Liver (tissue), 9 donors: Measurements from ENCODE around the gene UTS2R. TPM values are rescaled to one million over a fixed set of nuclear protein-coding genes. Genes with fewer than 3 reads are reported as not detected.

Experiments
- DNase-seq: peaks from one replicate; pipeline ENCODE4 v3.0.0-alpha.2; 2017; ENCODE audit warnings: low spot score
- H3K27ac ChIP-seq, 2 donors: one replicate each; pipeline ENCODE4 v1.7.0; 2013; ENCODE audit warnings: inconsistent platforms in 2 of 2, low read length in 2 of 2, control low read depth in 1 of 2, low read depth in 1 of 2, mild to moderate bottlenecking in 1 of 2
- H3K27me3 ChIP-seq, 4 donors: one replicate each; pipeline versions ENCODE4 v1.6.1 to v1.7.0; 2013; ENCODE audit warnings: low read length in 3 of 4, inconsistent platforms in 1 of 4, mild to moderate bottlenecking in 1 of 4, moderate library complexity in 1 of 4; ENCODE audit not compliant: control insufficient read depth in 4 of 4, insufficient read depth in 4 of 4
- H3K36me3 ChIP-seq, 4 donors: one replicate each; pipeline versions ENCODE4 v1.6.1 to v1.7.0; 2013; ENCODE audit warnings: low read length in 3 of 4, mild to moderate bottlenecking in 3 of 4, low read depth in 1 of 4, moderate library complexity in 1 of 4; ENCODE audit not compliant: control insufficient read depth in 4 of 4, insufficient read depth in 3 of 4
- H3K4me1 ChIP-seq, 4 donors: one replicate each; pipeline versions ENCODE4 v1.6.1 to v1.7.0; 2013; ENCODE audit warnings: low read length in 3 of 4, mild to moderate bottlenecking in 3 of 4, moderate library complexity in 1 of 4; ENCODE audit not compliant: control insufficient read depth in 4 of 4, insufficient read depth in 4 of 4
- H3K4me3 ChIP-seq, 3 donors: one replicate each; pipeline versions ENCODE4 v1.6.1 to v1.7.0; 2013; ENCODE audit warnings: low read length in 3 of 3, control low read depth in 1 of 3, low read depth in 1 of 3, mild to moderate bottlenecking in 1 of 3
- H3K9ac ChIP-seq, 2 donors: one replicate each; pipeline ENCODE4 v1.7.0; 2013; ENCODE audit warnings: low read length in 2 of 2, mild to moderate bottlenecking in 2 of 2, moderate library complexity in 2 of 2, control low read depth in 1 of 2, low read depth in 1 of 2
- H3K9me3 ChIP-seq, 4 donors: one replicate each; pipeline versions ENCODE4 v1.6.1 to v1.7.0; 2013; ENCODE audit warnings: low read length in 3 of 4; ENCODE audit not compliant: control insufficient read depth in 4 of 4
- EGR1 ChIP-seq, 2 donors: IDR thresholded peaks; 2 replicates each; pipeline ENCODE4 v1.6.1; 2016 to 2018; ENCODE audit warnings: antibody characterized with exemption in 2 of 2, low read depth in 2 of 2
- FOXA1 ChIP-seq: IDR thresholded peaks from 2 replicates; pipeline ENCODE4 v1.6.1; 2016; ENCODE audit warnings: antibody characterized with exemption
- FOXA2 ChIP-seq: IDR thresholded peaks from 2 replicates; pipeline ENCODE4 v1.6.1; 2016; ENCODE audit warnings: antibody characterized with exemption
- HNF4A ChIP-seq, 2 donors: conservative IDR thresholded peaks; 2 replicates each; pipeline ENCODE4 v1.6.1; 2016; ENCODE audit warnings: antibody characterized with exemption in 2 of 2, mild to moderate bottlenecking in 2 of 2
- HNF4G ChIP-seq: IDR thresholded peaks from 2 replicates; pipeline ENCODE4 v1.6.1; 2016; ENCODE audit warnings: antibody characterized with exemption
- JUND ChIP-seq, 2 donors: IDR thresholded peaks; 2 replicates each; pipeline ENCODE4 v1.6.1; 2016; ENCODE audit warnings: antibody characterized with exemption in 2 of 2
- NR2F2 ChIP-seq: IDR thresholded peaks from 2 replicates; pipeline ENCODE4 v1.6.1; 2016; ENCODE audit warnings: antibody characterized with exemption
- RAD21 ChIP-seq, 2 donors: IDR thresholded peaks; 2 replicates each; pipeline ENCODE4 v1.6.1; 2016; ENCODE audit warnings: antibody characterized with exemption in 2 of 2, mild to moderate bottlenecking in 2 of 2
- RXRA ChIP-seq, 2 donors: IDR thresholded peaks; 2 replicates each; pipeline ENCODE4 v1.6.1; 2017 to 2018; ENCODE audit warnings: antibody characterized with exemption in 2 of 2, mild to moderate bottlenecking in 1 of 2
- SP1 ChIP-seq: IDR thresholded peaks from 2 replicates; pipeline ENCODE4 v1.6.1; 2018; ENCODE audit warnings: antibody characterized with exemption, mild to moderate bottlenecking
- TAF1 ChIP-seq: conservative IDR thresholded peaks from 2 replicates; pipeline ENCODE4 v1.6.1; 2016; ENCODE audit warnings: antibody characterized with exemption, mild to moderate bottlenecking
- YY1 ChIP-seq: IDR thresholded peaks from 2 replicates; pipeline ENCODE4 v1.6.1; 2016; ENCODE audit warnings: antibody characterized with exemption, mild to moderate bottlenecking
- WGBS: extraction: QIAGEN DNeasy Blood & Tissue Kit; methylation state at CpG from one replicate; pipeline ENCODE4 v1.1.7; 2013; 5-methylcytosine and 5-hydroxymethylcytosine counted together
- polyA plus RNA-seq, 2 donors: library from polyadenylated mRNA; stranded (reverse) in 1 of 2; unstranded in 1 of 2; fragments of 200-250 nt in 1 of 2; fragments of >200 nt in 1 of 2; fragmentation: Nextera tagmentation in 1 of 2; extraction: Ambion mirVana in 1 of 2; gene quantifications; one replicate each; pipeline versions ENCODE4 v1.2.1 to v1.2.3, GENCODE V29; 2013 to 2015
- total RNA-seq, 2 donors: library from RNA; depleted of rRNA; stranded (reverse); fragments of >200 nt; gene quantifications; one replicate each; pipeline ENCODE4 v1.2.3, GENCODE V29; 2014
- TF ChIP-seq, protein P1 (sequence below): fragments of 150-350 bp; IDR thresholded peaks from 2 replicates; pipeline ENCODE4 v1.5.1; 2017; ENCODE audit warnings: improper control_type of control experiment, low read depth, low read length; ENCODE audit not compliant: missing input control
- TF ChIP-seq, protein P2 (sequence below): IDR thresholded peaks from 2 replicates; pipeline ENCODE4 v1.6.1; 2016; ENCODE audit warnings: antibody characterized with exemption
- TF ChIP-seq, protein P3 (sequence below): IDR thresholded peaks from 2 replicates; pipeline ENCODE4 v1.6.1; 2016; ENCODE audit warnings: antibody characterized with exemption, mild to moderate bottlenecking
- TF ChIP-seq, protein P4 (sequence below): IDR thresholded peaks from 2 replicates; pipeline ENCODE4 v1.6.1; 2016; ENCODE audit warnings: antibody characterized with exemption
- donor health status: healthy.
- donor health status: healthy.
- donor health status: healthy.
- donor health status: healthy.
- donor health status: healthy.

The UTS2R gene
- total and polyA plus RNA-seq, 4 donors = not detected

- Histone ChIP-seq H3K9me3 (no peaks in the 10 kb centered on the region), H3K4me3 (no peak overlapping the region), H3K4me1 (peaks cover 0 to 8% (median 4%) of the 10 kb centered on the region in 4 donors), H3K27me3 (no peaks in the 10 kb centered on the region), H3K36me3 (no peaks in the 10 kb centered on the region), H3K27ac (no peak overlapping the region), H3K9ac (no peak overlapping the region)
- WGBS = 85% methylated on average over 28 of the region's 28 CpGs
- TF ChIP-seq TAF1 (no peak), HNF4A (conservative IDR thresholded peaks at IDR 0.05) (no peak), SP1 (no peak), NR2F2 (no peak), JUND (IDR thresholded peaks at IDR 0.05) (no peak), YY1 (no peak), FOXA2 (no peak)
- TF ChIP-seq, protein P1, sequence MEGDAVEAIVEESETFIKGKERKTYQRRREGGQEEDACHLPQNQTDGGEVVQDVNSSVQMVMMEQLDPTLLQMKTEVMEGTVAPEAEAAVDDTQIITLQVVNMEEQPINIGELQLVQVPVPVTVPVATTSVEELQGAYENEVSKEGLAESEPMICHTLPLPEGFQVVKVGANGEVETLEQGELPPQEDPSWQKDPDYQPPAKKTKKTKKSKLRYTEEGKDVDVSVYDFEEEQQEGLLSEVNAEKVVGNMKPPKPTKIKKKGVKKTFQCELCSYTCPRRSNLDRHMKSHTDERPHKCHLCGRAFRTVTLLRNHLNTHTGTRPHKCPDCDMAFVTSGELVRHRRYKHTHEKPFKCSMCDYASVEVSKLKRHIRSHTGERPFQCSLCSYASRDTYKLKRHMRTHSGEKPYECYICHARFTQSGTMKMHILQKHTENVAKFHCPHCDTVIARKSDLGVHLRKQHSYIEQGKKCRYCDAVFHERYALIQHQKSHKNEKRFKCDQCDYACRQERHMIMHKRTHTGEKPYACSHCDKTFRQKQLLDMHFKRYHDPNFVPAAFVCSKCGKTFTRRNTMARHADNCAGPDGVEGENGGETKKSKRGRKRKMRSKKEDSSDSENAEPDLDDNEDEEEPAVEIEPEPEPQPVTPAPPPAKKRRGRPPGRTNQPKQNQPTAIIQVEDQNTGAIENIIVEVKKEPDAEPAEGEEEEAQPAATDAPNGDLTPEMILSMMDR = no peak
- DNase-seq = no peak
Observed at GRCh38 chr17:82342361-82343079, 29.0 kb upstream of the UTS2R start.

GRCh38 chr17:82343560-82343959 is 28.0 kb upstream of the UTS2R start:
- WGBS = 93% methylated on average over 5 of the region's 5 CpGs
- H3K27me3 ChIP-seq = no peaks in the 10 kb centered on the region
- H3K4me3 ChIP-seq = no peak overlapping the region
- DNase-seq = no peak
- no peak overlapping the region for H3K27ac ChIP-seq
- no peaks in the 10 kb centered on the region for H3K36me3 ChIP-seq
- no peak overlapping the region for H3K9ac ChIP-seq
- peaks cover 0 to 8% (median 4%) of the 10 kb centered on the region in 4 donors for H3K4me1 ChIP-seq
- no peak for TF ChIP-seq FOXA2
- no peaks in the 10 kb centered on the region for H3K9me3 ChIP-seq

DNA sequence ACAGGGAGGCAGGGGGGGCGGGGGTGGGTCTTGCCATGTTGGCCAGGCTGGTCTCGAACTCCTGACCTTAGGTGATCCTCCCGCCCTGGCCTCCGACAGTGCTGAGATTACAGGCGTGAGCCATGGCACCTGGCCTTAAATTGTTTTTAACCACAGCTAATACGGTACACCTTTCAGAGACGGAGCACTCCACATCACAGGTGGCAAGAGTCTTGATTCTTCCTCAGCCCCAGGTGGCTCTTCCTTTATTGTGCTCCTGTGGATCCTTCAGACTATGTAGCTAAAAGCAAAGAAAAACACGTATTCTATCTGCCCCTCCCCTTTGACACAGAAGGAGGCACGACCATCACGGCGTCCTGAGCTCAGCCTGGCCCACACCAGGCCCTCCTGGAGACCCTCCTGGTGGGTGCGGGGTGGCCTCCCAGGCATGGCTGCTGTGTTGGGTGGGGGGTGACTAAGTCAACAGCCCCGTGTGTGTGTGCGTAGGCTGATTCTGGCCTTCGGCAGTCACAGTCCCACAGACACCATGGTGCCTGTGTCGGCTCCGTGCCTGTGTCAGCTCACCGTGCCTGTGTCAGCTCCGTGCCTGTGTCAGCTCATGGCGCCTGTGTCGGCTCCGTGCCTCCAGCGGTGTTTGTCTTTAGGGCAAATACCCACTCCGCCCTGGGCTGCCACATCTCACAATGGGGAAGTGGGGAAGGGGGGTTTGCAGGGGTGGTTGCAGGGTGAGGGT is 27.2 kb upstream of the UTS2R start:
- WGBS = 88% methylated on average over 24 of the region's 24 CpGs
- H3K4me3 ChIP-seq = no peak overlapping the region
- no peaks in the 10 kb centered on the region for H3K9me3 ChIP-seq
- H3K36me3 ChIP-seq = no peaks in the 10 kb centered on the region
- no peak overlapping the region for H3K9ac ChIP-seq
- no peaks in the 10 kb centered on the region for H3K27me3 ChIP-seq
- peaks cover 0 to 7% (median 3%) of the 10 kb centered on the region in 4 donors for H3K4me1 ChIP-seq
- no peak overlapping the region for H3K27ac ChIP-seq
- DNase-seq = no peak
- TF ChIP-seq, protein P1 = no peak
- TF ChIP-seq HNF4A (conservative IDR thresholded peaks at IDR 0.05) (no peak), RXRA (IDR thresholded peaks at IDR 0.05) (no peak), HNF4G (no peak), SP1 (no peak), EGR1 (IDR thresholded peaks at IDR 0.05; ENCODE audit: low read depth in 2 of 2) (no peak), FOXA1 (no peak), JUND (IDR thresholded peaks at IDR 0.05) (no peak), YY1 (no peak), RAD21 (IDR thresholded peaks at IDR 0.05) (no peak), FOXA2 (no peak), TAF1 (no peak)
- TF ChIP-seq, protein P2, sequence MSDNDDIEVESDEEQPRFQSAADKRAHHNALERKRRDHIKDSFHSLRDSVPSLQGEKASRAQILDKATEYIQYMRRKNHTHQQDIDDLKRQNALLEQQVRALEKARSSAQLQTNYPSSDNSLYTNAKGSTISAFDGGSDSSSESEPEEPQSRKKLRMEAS = no peak
- TF ChIP-seq, protein P3, sequence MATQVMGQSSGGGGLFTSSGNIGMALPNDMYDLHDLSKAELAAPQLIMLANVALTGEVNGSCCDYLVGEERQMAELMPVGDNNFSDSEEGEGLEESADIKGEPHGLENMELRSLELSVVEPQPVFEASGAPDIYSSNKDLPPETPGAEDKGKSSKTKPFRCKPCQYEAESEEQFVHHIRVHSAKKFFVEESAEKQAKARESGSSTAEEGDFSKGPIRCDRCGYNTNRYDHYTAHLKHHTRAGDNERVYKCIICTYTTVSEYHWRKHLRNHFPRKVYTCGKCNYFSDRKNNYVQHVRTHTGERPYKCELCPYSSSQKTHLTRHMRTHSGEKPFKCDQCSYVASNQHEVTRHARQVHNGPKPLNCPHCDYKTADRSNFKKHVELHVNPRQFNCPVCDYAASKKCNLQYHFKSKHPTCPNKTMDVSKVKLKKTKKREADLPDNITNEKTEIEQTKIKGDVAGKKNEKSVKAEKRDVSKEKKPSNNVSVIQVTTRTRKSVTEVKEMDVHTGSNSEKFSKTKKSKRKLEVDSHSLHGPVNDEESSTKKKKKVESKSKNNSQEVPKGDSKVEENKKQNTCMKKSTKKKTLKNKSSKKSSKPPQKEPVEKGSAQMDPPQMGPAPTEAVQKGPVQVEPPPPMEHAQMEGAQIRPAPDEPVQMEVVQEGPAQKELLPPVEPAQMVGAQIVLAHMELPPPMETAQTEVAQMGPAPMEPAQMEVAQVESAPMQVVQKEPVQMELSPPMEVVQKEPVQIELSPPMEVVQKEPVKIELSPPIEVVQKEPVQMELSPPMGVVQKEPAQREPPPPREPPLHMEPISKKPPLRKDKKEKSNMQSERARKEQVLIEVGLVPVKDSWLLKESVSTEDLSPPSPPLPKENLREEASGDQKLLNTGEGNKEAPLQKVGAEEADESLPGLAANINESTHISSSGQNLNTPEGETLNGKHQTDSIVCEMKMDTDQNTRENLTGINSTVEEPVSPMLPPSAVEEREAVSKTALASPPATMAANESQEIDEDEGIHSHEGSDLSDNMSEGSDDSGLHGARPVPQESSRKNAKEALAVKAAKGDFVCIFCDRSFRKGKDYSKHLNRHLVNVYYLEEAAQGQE = no peak
- TF ChIP-seq, protein P4, sequence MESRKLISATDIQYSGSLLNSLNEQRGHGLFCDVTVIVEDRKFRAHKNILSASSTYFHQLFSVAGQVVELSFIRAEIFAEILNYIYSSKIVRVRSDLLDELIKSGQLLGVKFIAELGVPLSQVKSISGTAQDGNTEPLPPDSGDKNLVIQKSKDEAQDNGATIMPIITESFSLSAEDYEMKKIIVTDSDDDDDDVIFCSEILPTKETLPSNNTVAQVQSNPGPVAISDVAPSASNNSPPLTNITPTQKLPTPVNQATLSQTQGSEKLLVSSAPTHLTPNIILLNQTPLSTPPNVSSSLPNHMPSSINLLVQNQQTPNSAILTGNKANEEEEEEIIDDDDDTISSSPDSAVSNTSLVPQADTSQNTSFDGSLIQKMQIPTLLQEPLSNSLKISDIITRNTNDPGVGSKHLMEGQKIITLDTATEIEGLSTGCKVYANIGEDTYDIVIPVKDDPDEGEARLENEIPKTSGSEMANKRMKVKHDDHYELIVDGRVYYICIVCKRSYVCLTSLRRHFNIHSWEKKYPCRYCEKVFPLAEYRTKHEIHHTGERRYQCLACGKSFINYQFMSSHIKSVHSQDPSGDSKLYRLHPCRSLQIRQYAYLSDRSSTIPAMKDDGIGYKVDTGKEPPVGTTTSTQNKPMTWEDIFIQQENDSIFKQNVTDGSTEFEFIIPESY = no peak
